Ishikawa (cell line): ENCODE results near the gene ANKRD42.

Source experiments
- CEBPB ChIP-seq: IDR thresholded peaks from 2 replicates; pipeline ENCODE4 v1.6.1; 2012
- CREB1 ChIP-seq: IDR thresholded peaks from 2 replicates; pipeline ENCODE4 v1.6.1; 2012; ENCODE audit warnings: low read depth
- EGR1 ChIP-seq: IDR thresholded peaks from 2 replicates; pipeline ENCODE4 v1.6.1; 2012
- EP300 ChIP-seq: IDR thresholded peaks from 2 replicates; pipeline ENCODE4 v1.6.1; 2012; ENCODE audit warnings: borderline replicate concordance
- FOXM1 ChIP-seq: IDR thresholded peaks from 2 replicates; pipeline ENCODE4 v1.6.1; 2012; ENCODE audit warnings: low read depth, borderline replicate concordance
- NFIC ChIP-seq: IDR thresholded peaks from 2 replicates; pipeline ENCODE4 v1.6.1; 2012
- RAD21 ChIP-seq: IDR thresholded peaks from 2 replicates; pipeline ENCODE4 v1.6.1; 2012; ENCODE audit warnings: low read depth
- TAF1 ChIP-seq: IDR thresholded peaks from 2 replicates; pipeline ENCODE4 v1.6.1; 2012; ENCODE audit warnings: low read depth, mild to moderate bottlenecking
- TCF12 ChIP-seq: IDR thresholded peaks from 2 replicates; pipeline ENCODE4 v1.6.1; 2012; ENCODE audit warnings: low read depth
- TEAD4 ChIP-seq: IDR thresholded peaks from 2 replicates; pipeline ENCODE4 v1.6.1; 2012
- YY1 ChIP-seq: IDR thresholded peaks from 2 replicates; pipeline ENCODE4 v1.6.1; 2012; ENCODE audit warnings: low read depth
- ZBTB7A ChIP-seq: IDR thresholded peaks from 2 replicates; pipeline ENCODE4 v1.6.1; 2012; ENCODE audit warnings: low read depth
- TF ChIP-seq, protein P1 (sequence below): IDR thresholded peaks from 2 replicates; pipeline ENCODE4 v1.6.1; 2012
- TF ChIP-seq, protein P2 (sequence below): IDR thresholded peaks from 2 replicates; pipeline ENCODE4 v1.6.1; 2012
- TF ChIP-seq, protein P3 (sequence below): IDR thresholded peaks from 2 replicates; pipeline ENCODE4 v1.6.1; 2012; ENCODE audit warnings: low read depth, mild to moderate bottlenecking

The ANKRD42 gene

DNA sequence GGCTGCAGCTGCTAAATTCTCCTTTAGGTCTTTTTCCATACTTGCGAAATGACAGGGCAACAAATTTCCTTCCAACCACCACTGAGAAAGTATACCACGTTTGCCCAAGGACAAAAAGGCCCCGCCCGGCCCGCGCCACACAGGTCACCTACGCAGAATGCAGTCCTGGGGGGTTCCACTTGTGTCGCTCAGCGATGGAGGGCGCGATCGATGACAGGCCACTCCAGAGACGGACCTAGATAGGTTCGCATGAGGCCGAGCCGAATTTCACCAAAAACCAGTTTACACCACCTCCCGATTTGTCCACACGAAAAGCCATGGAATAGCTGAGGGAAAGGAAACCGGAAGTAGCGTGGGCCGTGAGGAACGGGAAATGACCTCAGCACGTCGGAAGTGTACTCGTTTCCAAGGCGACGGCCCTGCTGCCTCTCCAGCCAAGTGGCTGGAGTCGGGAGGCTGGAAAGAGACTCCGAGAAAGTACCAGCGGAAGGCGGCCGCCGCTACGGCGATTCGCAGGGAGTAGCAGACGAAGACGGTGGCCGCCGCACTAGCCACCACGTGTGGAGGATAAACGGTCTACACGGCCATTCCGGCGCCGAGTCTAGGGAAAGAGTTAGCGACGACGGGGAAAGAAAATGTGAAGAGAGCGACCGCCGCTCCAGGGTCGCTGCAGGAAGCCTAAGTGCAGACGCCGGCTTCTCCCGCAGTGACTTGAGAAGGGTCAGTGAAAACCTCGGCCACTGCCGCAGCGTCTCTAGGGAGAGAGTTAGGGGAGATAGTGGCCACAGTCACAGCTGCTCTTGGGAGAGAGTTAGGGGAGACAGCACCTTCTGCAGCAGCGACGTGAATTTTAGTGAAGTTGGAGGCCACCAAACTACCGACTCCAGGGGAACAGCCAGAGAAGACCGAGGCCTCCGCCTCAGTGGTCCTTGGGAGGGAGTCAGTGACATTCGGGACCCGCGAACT lies at the start of gene ANKRD42:
Gene ANKRD42, plus strand, starts transcription at position 398 of the 966 bp plus-strand sequence. CDS start 959 bp downstream, outside the sequence.
- TF ChIP-seq, protein P1, sequence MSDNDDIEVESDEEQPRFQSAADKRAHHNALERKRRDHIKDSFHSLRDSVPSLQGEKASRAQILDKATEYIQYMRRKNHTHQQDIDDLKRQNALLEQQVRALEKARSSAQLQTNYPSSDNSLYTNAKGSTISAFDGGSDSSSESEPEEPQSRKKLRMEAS: peak; percentile 67; the same call in 1 of the 2 replicates
- TF ChIP-seq TAF1 (peak; percentile 81), CREB1 (peak; percentile 78), TCF12 (peak; percentile 45; the same call in 1 of the 2 replicates), NFIC (no peak), EP300 (no peak), ZBTB7A (no peak), CEBPB (no peak; the same call in 1 of the 2 replicates)

DNA sequence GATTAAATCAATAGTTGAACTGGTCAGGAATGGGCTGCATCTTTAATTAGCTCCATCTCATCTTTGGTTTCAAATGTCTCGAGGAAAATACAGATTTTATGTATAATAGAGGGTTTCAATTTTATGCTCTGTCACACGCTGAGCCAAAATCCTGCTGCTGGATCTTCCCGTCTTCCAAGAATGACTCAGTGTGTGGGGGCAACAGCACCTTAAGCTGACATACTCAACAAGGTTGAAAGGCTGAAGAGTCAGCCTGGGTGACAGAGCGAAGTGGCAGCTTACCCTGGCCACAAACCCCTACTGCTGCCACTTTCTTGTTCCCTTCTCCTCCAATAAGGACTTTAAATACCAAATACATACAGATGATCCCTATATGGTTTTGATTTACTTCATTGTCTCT lies 45.6 kb upstream of the ANKRD42 start:
- TF ChIP-seq EP300: no peak
- TF ChIP-seq RAD21: no peak
- TF ChIP-seq, protein P2, sequence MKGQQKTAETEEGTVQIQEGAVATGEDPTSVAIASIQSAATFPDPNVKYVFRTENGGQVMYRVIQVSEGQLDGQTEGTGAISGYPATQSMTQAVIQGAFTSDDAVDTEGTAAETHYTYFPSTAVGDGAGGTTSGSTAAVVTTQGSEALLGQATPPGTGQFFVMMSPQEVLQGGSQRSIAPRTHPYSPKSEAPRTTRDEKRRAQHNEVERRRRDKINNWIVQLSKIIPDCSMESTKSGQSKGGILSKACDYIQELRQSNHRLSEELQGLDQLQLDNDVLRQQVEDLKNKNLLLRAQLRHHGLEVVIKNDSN: no peak

DNA sequence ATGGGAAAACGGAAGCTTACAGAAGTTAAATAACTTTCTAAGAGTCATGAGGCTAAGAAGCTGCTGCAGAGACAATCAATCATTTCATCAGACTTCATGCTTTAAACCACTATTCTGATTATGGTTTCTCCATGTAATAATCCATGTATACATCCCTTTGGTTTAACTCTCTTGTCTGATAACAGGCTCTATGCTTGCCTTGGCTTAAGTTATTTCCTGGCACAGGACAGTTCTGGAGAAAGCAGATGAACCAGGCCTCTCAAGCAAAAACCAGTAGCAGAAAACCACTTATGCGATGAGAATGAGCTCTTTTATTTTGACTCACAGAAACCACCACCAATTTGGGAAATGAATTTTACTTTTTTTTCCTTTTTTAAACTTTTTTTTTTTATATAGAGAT lies 43.1 kb upstream of the ANKRD42 start:
- TF ChIP-seq TCF12 (no peak), TAF1 (no peak), RAD21 (no peak), TEAD4 (no peak), CREB1 (no peak), EP300 (no peak), FOXM1 (no peak), EGR1 (no peak), NFIC (no peak), ZBTB7A (no peak), CEBPB (no peak), YY1 (no peak)
- TF ChIP-seq, protein P1: no peak
- TF ChIP-seq, protein P3, sequence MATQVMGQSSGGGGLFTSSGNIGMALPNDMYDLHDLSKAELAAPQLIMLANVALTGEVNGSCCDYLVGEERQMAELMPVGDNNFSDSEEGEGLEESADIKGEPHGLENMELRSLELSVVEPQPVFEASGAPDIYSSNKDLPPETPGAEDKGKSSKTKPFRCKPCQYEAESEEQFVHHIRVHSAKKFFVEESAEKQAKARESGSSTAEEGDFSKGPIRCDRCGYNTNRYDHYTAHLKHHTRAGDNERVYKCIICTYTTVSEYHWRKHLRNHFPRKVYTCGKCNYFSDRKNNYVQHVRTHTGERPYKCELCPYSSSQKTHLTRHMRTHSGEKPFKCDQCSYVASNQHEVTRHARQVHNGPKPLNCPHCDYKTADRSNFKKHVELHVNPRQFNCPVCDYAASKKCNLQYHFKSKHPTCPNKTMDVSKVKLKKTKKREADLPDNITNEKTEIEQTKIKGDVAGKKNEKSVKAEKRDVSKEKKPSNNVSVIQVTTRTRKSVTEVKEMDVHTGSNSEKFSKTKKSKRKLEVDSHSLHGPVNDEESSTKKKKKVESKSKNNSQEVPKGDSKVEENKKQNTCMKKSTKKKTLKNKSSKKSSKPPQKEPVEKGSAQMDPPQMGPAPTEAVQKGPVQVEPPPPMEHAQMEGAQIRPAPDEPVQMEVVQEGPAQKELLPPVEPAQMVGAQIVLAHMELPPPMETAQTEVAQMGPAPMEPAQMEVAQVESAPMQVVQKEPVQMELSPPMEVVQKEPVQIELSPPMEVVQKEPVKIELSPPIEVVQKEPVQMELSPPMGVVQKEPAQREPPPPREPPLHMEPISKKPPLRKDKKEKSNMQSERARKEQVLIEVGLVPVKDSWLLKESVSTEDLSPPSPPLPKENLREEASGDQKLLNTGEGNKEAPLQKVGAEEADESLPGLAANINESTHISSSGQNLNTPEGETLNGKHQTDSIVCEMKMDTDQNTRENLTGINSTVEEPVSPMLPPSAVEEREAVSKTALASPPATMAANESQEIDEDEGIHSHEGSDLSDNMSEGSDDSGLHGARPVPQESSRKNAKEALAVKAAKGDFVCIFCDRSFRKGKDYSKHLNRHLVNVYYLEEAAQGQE: no peak
- TF ChIP-seq, protein P2: no peak

DNA sequence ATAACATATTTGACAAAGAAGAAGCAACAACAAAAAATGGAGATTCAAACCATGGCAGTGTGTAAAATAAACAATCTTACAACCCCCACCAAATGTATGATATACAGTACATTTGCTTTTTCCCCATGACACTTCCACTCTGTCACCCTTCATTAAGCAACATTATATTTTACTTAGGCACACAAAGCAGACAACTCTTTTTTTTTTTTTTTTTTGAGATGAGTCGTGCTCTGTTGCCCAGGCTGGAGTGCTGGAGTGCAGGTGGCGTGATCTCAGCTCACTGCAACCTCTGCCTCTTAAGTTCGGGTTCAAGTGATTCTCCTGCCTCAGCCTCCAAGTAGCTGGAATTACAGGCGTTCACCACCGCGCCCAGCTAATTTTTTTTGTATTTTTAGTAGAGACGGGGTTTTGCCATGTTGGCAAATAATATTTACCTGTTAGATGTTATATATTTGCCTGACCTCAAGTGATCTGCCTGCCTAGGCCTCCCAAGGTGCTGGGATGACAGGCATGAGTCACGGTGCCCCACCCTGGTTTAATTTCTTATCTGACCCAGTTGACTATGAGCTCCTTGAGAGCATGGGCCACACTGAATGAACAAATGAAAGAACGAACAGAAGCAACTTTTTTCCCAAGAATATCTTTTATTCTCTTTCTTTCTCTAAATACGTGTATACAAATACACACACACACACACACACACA lies 42.1 kb upstream of the ANKRD42 start:
- TF ChIP-seq ZBTB7A (no peak), TEAD4 (no peak), TCF12 (no peak), FOXM1 (no peak), EP300 (no peak), RAD21 (no peak), YY1 (no peak), CEBPB (no peak)
- TF ChIP-seq, protein P2: no peak
- TF ChIP-seq, protein P3: no peak
- TF ChIP-seq, protein P1: no peak

DNA sequence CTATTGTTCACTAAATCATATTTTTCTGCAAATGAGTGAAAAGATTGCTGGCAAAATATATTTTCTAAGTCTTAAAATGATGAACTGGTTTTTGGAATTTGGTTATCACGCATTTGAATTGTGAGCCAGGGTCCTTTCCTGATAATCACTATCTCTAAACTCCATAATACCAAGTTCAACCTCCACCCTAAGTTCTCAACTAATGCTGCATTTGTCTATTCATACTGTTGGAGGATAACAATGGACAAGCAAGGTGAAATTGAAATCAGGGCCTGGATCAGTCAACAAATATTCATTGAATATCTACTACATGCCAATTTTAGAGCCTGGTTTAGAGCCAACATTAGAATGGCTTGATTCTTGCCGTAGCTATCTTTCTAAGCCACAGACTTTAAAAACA lies 41.2 kb upstream of the ANKRD42 start:
- TF ChIP-seq, protein P3: no peak
- TF ChIP-seq, protein P2: no peak
- TF ChIP-seq TEAD4 (no peak), EP300 (no peak), YY1 (no peak), ZBTB7A (no peak), RAD21 (no peak), TAF1 (no peak), EGR1 (no peak)
